Measurements from ENCODE around the gene CAND2. TPM values are rescaled to one million over a fixed set of nuclear protein-coding genes. Genes with fewer than 3 reads are reported as not detected.

CAND2 gene
- total and polyA plus RNA-seq, 10 of the 15 experiments (the other 5 are each of a cell fraction or from before 2014, with no cell fraction given): 0.03 to 1.9 (median 0.52) TPM

GRCh38 chr3:12841149-12841969 is 44.9 kb downstream of the CAND2 start, which contains the start of gene RPL32 (continued):
- TF ChIP-seq RBBP5 (conservative IDR thresholded peaks at IDR 0.05): peak; percentile 99
- TF ChIP-seq IKZF1 (conservative IDR thresholded peaks at IDR 0.05): peak; percentile 95
- peak; percentile 75 for TF ChIP-seq HCFC1 (IDR thresholded peaks at IDR 0.05; ENCODE audit: low read length)
- peak; percentile 45; the same call in 1 of the 2 replicates for TF ChIP-seq HDGF (IDR thresholded peaks at IDR 0.05)
- TF ChIP-seq ZNF207 (IDR thresholded peaks at IDR 0.05; ENCODE audit: borderline replicate concordance): peak; percentile 77; the same call in 1 of the 2 replicates
- peak; percentile 37 for TF ChIP-seq SKIL (IDR thresholded peaks at IDR 0.05; ENCODE audit: low read depth, poor library complexity, severe bottlenecking)
- no peak; a peak in 1 of 4 replicates for TF ChIP-seq ETV6 (conservative IDR thresholded peaks at IDR 0.05 in 1 of 2, IDR thresholded peaks at IDR 0.05 in 1 of 2; ENCODE audit: borderline replicate concordance in 1 of 2, low read depth in 1 of 2)
- no peak for TF ChIP-seq CEBPB (IDR thresholded peaks at IDR 0.05; ENCODE audit: borderline replicate concordance in 1 of 2, low read depth in 2 of 2, low read length in 2 of 2)
- TF ChIP-seq E2F4 (IDR thresholded peaks at IDR 0.05; ENCODE audit: low read depth, low read length): no peak
- peak; percentile 94 for TF ChIP-seq POU2F2 (IDR thresholded peaks at IDR 0.05; ENCODE audit: borderline replicate concordance, low read depth, low read length)
- peak; percentile 64 for TF ChIP-seq CREB1 (IDR thresholded peaks at IDR 0.05; ENCODE audit: low read depth)
- no peak for TF ChIP-seq NFYB (IDR thresholded peaks at IDR 0.05; ENCODE audit: insufficient read depth, low read depth, low read length)
- TF ChIP-seq FOXK2 (IDR thresholded peaks at IDR 0.05): peak; percentile 84
- peak; percentile 87; the same call in 1 of the 2 replicates for TF ChIP-seq RB1 (IDR thresholded peaks at IDR 0.05; ENCODE audit: borderline replicate concordance)
- TF ChIP-seq SIN3A (IDR thresholded peaks at IDR 0.05; ENCODE audit: low read depth, low read length): peak; percentile 63; the same call in 1 of the 2 replicates
- TF ChIP-seq ZBTB11 (CRISPR knock-in tag; IDR thresholded peaks at IDR 0.05): no peak
- TF ChIP-seq BCL3 (IDR thresholded peaks at IDR 0.05; ENCODE audit: borderline replicate concordance, insufficient read depth, low read depth, low read length, poor library complexity, severe bottlenecking): no peak
- TF ChIP-seq NR2C1 (IDR thresholded peaks at IDR 0.05): peak; percentile 99
- TF ChIP-seq MEF2B (IDR thresholded peaks at IDR 0.05; ENCODE audit: partially characterized antibody, poor library complexity, severe bottlenecking): no peak
- no peak for TF ChIP-seq ZNF622 (IDR thresholded peaks at IDR 0.05)
- TF ChIP-seq YY1 (IDR thresholded peaks at IDR 0.05; ENCODE audit: low read depth, low read length): peak; percentile 95
- TF ChIP-seq STAT1 (conservative IDR thresholded peaks at IDR 0.05): no peak

All from GM12878 (cell line).